DOHH2 (cell line): ENCODE results near the gene SHISA4.

Experiments used
- H3F3A ChIP-seq: fragments of 200-600 bp; sonication (generic), shearing (Covaris generic); 2 replicates; pipeline ENCODE4 v1.6.0; 2016; ENCODE audit warnings: antibody characterized with exemption, mild to moderate bottlenecking; ENCODE audit not compliant: control insufficient read depth, insufficient read depth
- H3K27ac ChIP-seq: fragments of 200-600 bp; sonication (generic); 2 replicates; pipeline ENCODE4 v1.5.1; 2014; ENCODE audit warnings: low read depth, mild to moderate bottlenecking, low read length, moderate library complexity
- H3K27me3 ChIP-seq: fragments of 200-600 bp; sonication (generic); 2 replicates; pipeline ENCODE4 v1.6.1; 2014; ENCODE audit warnings: mild to moderate bottlenecking, low read length, mixed read lengths; ENCODE audit not compliant: control insufficient read depth
- H3K36me3 ChIP-seq: fragments of 200-600 bp; sonication (generic); 2 replicates; pipeline ENCODE4 v1.6.1; 2014; ENCODE audit warnings: mild to moderate bottlenecking, low read length, moderate library complexity, mixed read lengths; ENCODE audit not compliant: control insufficient read depth
- H3K4me1 ChIP-seq: fragments of 200-600 bp; sonication (generic); 2 replicates; pipeline ENCODE4 v1.6.1; 2014; ENCODE audit warnings: mild to moderate bottlenecking, low read length, mixed read lengths; ENCODE audit not compliant: control insufficient read depth
- H3K4me2 ChIP-seq: fragments of 200-600 bp; sonication (generic); 2 replicates; pipeline ENCODE4 v1.6.0; 2014; ENCODE audit warnings: mild to moderate bottlenecking, low read length, moderate library complexity
- H3K4me3 ChIP-seq: fragments of 200-600 bp; sonication (generic); 2 replicates; pipeline ENCODE4 v1.5.1; 2014; ENCODE audit warnings: mild to moderate bottlenecking, low read length, mixed read lengths
- H3K79me2 ChIP-seq: fragments of 200-600 bp; sonication (generic); 2 replicates; pipeline ENCODE4 v1.6.1; 2014; ENCODE audit warnings: mild to moderate bottlenecking, low read length, mixed read lengths; ENCODE audit not compliant: control insufficient read depth
- H3K9me2 ChIP-seq: fragments of 200-600 bp; sonication (generic); replicated peaks from 2 replicates; pipeline ENCODE4 v1.6.1; 2014; ENCODE audit warnings: mild to moderate bottlenecking, low read length, mixed read lengths; ENCODE audit not compliant: control insufficient read depth
- H3K9me3 ChIP-seq: fragments of 200-600 bp; sonication (generic); 2 replicates; pipeline ENCODE4 v1.6.1; 2014; ENCODE audit warnings: antibody characterized with exemption, low read length, mixed read lengths; ENCODE audit not compliant: control insufficient read depth, insufficient read depth
- H4K20me1 ChIP-seq: fragments of 200-600 bp; sonication (generic); 2 replicates; pipeline ENCODE4 v1.6.0; 2014; ENCODE audit warnings: low read depth, mild to moderate bottlenecking, antibody characterized with exemption, low read length, moderate library complexity; ENCODE audit not compliant: control insufficient read depth, insufficient read depth
- EZH2phosphoT487 ChIP-seq: fragments of 200-600 bp; sonication (generic); IDR thresholded peaks from 2 replicates; pipeline ENCODE4 v1.6.1; 2017; ENCODE audit warnings: borderline replicate concordance, mild to moderate bottlenecking, antibody characterized with exemption, low read length, moderate library complexity, mixed read lengths
- TF ChIP-seq, protein P1 (sequence below): fragments of 200-600 bp; sonication (generic); IDR thresholded peaks from one replicate; pipeline ENCODE4 v1.5.1; 2014; ENCODE audit warnings: antibody characterized with exemption, mild to moderate bottlenecking, low read depth, low read length; ENCODE audit not compliant: poor library complexity, severe bottlenecking

Gene SHISA4

DNA sequence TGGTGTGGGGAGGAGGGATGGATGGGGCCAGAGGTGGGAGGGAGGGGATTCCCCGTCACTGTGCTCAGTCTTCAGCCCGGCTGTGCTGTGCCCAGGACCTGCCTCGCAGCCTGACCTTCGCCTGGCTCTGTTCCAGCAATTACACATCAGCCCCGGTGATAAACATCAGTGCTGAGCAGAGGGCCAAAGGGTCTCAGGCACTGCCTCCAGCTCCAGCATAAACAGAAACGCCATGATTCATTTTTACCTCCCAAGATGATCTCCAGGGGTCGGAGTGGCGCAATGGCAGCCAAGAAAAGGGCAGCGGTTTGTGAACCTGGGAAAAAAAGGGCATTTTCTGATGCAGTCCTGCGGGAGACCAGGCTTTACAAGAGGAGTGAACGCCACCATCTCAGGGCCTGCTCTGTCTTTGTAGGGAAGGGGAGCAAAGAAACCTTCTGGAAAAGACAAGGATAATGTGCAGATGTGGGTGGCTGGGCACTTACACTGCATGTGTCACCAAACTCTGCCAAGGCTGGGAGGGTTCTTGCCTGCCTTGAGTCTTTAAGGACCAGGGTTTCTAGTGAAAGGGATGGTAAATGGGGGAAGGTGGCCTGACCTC is 28.1 kb downstream of the SHISA4 start:
- H3K4me3 ChIP-seq, result no peak overlapping the region
- TF ChIP-seq, protein P1, sequence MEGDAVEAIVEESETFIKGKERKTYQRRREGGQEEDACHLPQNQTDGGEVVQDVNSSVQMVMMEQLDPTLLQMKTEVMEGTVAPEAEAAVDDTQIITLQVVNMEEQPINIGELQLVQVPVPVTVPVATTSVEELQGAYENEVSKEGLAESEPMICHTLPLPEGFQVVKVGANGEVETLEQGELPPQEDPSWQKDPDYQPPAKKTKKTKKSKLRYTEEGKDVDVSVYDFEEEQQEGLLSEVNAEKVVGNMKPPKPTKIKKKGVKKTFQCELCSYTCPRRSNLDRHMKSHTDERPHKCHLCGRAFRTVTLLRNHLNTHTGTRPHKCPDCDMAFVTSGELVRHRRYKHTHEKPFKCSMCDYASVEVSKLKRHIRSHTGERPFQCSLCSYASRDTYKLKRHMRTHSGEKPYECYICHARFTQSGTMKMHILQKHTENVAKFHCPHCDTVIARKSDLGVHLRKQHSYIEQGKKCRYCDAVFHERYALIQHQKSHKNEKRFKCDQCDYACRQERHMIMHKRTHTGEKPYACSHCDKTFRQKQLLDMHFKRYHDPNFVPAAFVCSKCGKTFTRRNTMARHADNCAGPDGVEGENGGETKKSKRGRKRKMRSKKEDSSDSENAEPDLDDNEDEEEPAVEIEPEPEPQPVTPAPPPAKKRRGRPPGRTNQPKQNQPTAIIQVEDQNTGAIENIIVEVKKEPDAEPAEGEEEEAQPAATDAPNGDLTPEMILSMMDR, result no peak
- no peak for TF ChIP-seq EZH2phosphoT487
- H3K27me3 ChIP-seq, result peaks cover 17% of the 10 kb centered on the region
- H3K9me3 ChIP-seq, result no peaks in the 10 kb centered on the region
- H3K9me2 ChIP-seq, result no peaks in the 10 kb centered on the region
- H3F3A ChIP-seq, result no peaks in the 10 kb centered on the region
- H3K36me3 ChIP-seq, result no peaks in the 10 kb centered on the region
- no peak overlapping the region for H3K4me2 ChIP-seq
- no peaks in the 10 kb centered on the region for H3K79me2 ChIP-seq
- no peaks in the 10 kb centered on the region for H4K20me1 ChIP-seq
- no peaks in the 10 kb centered on the region for H3K4me1 ChIP-seq
- H3K27ac ChIP-seq, result no peak overlapping the region

DNA sequence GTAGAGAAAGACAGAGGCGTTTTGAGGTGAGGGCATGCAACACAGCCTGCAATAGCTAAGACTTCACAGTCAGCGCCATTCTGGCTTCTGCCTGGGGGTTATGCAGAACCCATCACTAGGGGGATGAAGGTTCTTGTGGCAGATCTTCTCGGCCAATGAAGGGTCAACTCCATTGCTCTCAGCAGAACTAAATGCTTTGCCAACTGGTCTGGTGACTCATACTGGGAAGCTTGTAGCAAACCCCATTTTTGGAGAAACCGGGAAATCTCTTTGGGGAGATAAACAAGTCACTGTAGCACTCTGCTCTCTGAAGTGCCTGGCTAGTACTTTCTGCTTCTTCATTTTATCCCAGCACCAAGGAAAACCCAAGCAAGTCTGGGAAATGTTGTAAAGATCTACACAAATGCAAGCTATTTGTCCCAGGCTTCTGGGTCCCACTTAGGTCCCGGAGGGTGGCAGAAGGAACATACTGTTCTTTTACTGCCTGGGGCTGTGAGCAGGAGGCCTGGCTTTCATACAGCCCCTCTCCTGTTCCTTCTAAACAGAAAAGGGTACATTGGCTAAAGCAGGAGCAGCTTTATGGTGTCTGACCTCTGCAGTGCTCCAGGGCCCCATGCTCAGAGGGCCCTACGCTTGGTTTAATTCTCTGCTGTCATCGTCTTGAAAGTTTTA is 28.8 kb downstream of the SHISA4 start:
- H3K4me3 ChIP-seq, result no peak overlapping the region
- no peaks in the 10 kb centered on the region for H3K4me1 ChIP-seq
- no peaks in the 10 kb centered on the region for H4K20me1 ChIP-seq
- H3K27me3 ChIP-seq, result peaks cover 17% of the 10 kb centered on the region
- H3K4me2 ChIP-seq, result no peak overlapping the region
- no peaks in the 10 kb centered on the region for H3K9me2 ChIP-seq
- H3K9me3 ChIP-seq, result no peaks in the 10 kb centered on the region
- H3F3A ChIP-seq, result no peaks in the 10 kb centered on the region
- no peaks in the 10 kb centered on the region for H3K79me2 ChIP-seq
- TF ChIP-seq EZH2phosphoT487, result no peak
- TF ChIP-seq, protein P1, result no peak
- no peak overlapping the region for H3K27ac ChIP-seq
- H3K36me3 ChIP-seq, result no peaks in the 10 kb centered on the region

DNA sequence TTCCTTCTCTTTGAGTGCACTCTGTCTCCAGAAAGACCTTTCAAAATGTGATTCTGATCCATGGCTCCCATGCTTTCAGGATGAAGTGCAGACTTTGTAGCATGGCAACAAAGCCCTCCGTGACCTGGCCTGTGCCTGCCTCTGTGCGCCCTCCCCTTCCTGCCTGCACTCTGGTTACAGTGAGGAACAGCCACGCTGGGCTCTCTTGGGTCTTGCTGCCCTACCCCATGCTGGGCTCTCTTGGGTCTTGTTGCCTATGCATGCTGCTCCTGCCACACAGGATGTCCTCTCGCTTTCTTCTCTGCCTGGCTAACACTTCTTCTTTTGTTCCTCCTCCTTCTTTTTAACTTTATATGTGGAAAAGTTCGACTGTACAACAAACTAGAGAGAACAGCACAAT is 29.6 kb downstream of the SHISA4 start:
- H3K4me2 ChIP-seq, result no peak overlapping the region
- no peak overlapping the region for H3K4me3 ChIP-seq
- no peaks in the 10 kb centered on the region for H3K36me3 ChIP-seq
- peaks cover 17% of the 10 kb centered on the region for H3K27me3 ChIP-seq
- H4K20me1 ChIP-seq, result no peaks in the 10 kb centered on the region
- no peaks in the 10 kb centered on the region for H3K79me2 ChIP-seq
- H3K9me3 ChIP-seq, result no peaks in the 10 kb centered on the region
- no peaks in the 10 kb centered on the region for H3F3A ChIP-seq
- H3K4me1 ChIP-seq, result no peaks in the 10 kb centered on the region
- TF ChIP-seq, protein P1, result no peak
- no peak for TF ChIP-seq EZH2phosphoT487
- H3K27ac ChIP-seq, result no peak overlapping the region
- no peaks in the 10 kb centered on the region for H3K9me2 ChIP-seq
